CD14-positive monocyte (primary cell): ENCODE data around the gene EPHB6. TPM values are rescaled to one million over a fixed set of nuclear protein-coding genes. Genes with fewer than 3 reads are reported as not detected.

Source experiments
- DNase-seq, 3 donors: peaks; one replicate each; pipeline ENCODE4 v3.0.0-alpha.2; 2011 to 2022
- H2AFZ ChIP-seq: 2 replicates; pipeline ENCODE4 v1.6.0; 2012; ENCODE audit warnings: mild to moderate bottlenecking, low read depth, low read length, inconsistent platforms; ENCODE audit not compliant: insufficient read depth, poor library complexity, severe bottlenecking
- H3K27ac ChIP-seq, 2 donors: 1 replicate in 1 of 2; 2 replicates in 1 of 2; pipeline ENCODE4 v1.5.1; 2012 to 2013; ENCODE audit warnings: low read length in 2 of 2, control low read depth in 1 of 2, inconsistent platforms in 1 of 2, low read depth in 1 of 2, mild to moderate bottlenecking in 1 of 2
- H3K27me3 ChIP-seq, 2 donors: one replicate each; pipeline versions ENCODE4 v1.6.0 to v1.6.1; 2011 to 2013; ENCODE audit warnings: low read length in 2 of 2; ENCODE audit not compliant: control insufficient read depth in 2 of 2, insufficient read depth in 2 of 2
- H3K36me3 ChIP-seq, 2 donors: replicated peaks in 1 of 2; 1 replicate in 1 of 2; 2 replicates in 1 of 2; pipeline versions ENCODE4 v1.5.1 to v1.6.1; 2012 to 2013; ENCODE audit warnings: low read length in 2 of 2, control low read depth in 1 of 2, inconsistent platforms in 1 of 2, mild to moderate bottlenecking in 1 of 2; ENCODE audit not compliant: insufficient read depth in 2 of 2, control insufficient read depth in 1 of 2
- H3K4me1 ChIP-seq, 2 donors: 1 replicate in 1 of 2; 2 replicates in 1 of 2; pipeline versions ENCODE4 v1.5.1 to v1.6.1; 2012 to 2013; ENCODE audit warnings: low read length in 2 of 2, control low read depth in 1 of 2, inconsistent platforms in 1 of 2, mild to moderate bottlenecking in 1 of 2, moderate library complexity in 1 of 2; ENCODE audit not compliant: insufficient read depth in 2 of 2, control insufficient read depth in 1 of 2
- H3K4me2 ChIP-seq: replicated peaks from 2 replicates; pipeline ENCODE3; 2012; ENCODE audit warnings: low read length, moderate library complexity, mild to moderate bottlenecking; ENCODE audit not compliant: poor library complexity, severe bottlenecking; ENCODE audit errors: extremely low read depth
- H3K4me3 ChIP-seq, 3 experiments: fragments of 200-600 bp in 1 of 3; sonication (generic) in 1 of 3; replicated peaks in 1 of 3; 1 replicate in 2 of 3; 2 replicates in 1 of 3; pipeline ENCODE4 v1.5.1; 2011 to 2013; ENCODE audit warnings: low read length in 3 of 3, mild to moderate bottlenecking in 3 of 3, control low read depth in 2 of 3, low read depth in 2 of 3, inconsistent platforms in 1 of 3, moderate library complexity in 1 of 3
- H3K79me2 ChIP-seq: 2 replicates; pipeline ENCODE4 v1.6.0; 2012; ENCODE audit warnings: mild to moderate bottlenecking, control low read depth, inconsistent platforms, low read length, moderate library complexity; ENCODE audit not compliant: insufficient read depth
- H3K9ac ChIP-seq: 2 replicates; pipeline ENCODE4 v1.6.0; 2017; ENCODE audit warnings: low read length, mild to moderate bottlenecking; ENCODE audit not compliant: insufficient read depth, poor library complexity, severe bottlenecking
- H3K9me3 ChIP-seq, 2 donors: replicated peaks in 1 of 2; 1 replicate in 1 of 2; 2 replicates in 1 of 2; pipeline versions ENCODE4 v1.5.1 to v1.6.1; 2012 to 2013; ENCODE audit warnings: low read length in 2 of 2, control low read depth in 1 of 2; ENCODE audit not compliant: control insufficient read depth in 1 of 2, insufficient read depth in 1 of 2
- H4K20me1 ChIP-seq: 2 replicates; pipeline ENCODE4 v1.6.0; 2012; ENCODE audit warnings: mild to moderate bottlenecking, low read length, control low read depth, moderate library complexity; ENCODE audit not compliant: insufficient read depth
- H3K27ac Mint-ChIP-seq, 7 donors: one replicate each; pipeline ENCODE4 v1.8.0; 2020; ENCODE audit warnings: mild to moderate bottlenecking in 7 of 7, mixed read lengths in 7 of 7, moderate library complexity in 6 of 7, inconsistent platforms in 2 of 7
- H3K27me3 Mint-ChIP-seq, 3 donors: one replicate each; pipeline ENCODE4 v1.8.0; 2021 to 2022; ENCODE audit warnings: low read depth in 3 of 3, mild to moderate bottlenecking in 3 of 3, mixed read lengths in 3 of 3, moderate library complexity in 3 of 3, inconsistent platforms in 1 of 3
- H3K36me3 Mint-ChIP-seq, 2 donors: one replicate each; pipeline ENCODE4 v1.8.0; 2020; ENCODE audit warnings: mixed read lengths in 2 of 2, inconsistent platforms in 1 of 2, mild to moderate bottlenecking in 1 of 2
- H3K4me1 Mint-ChIP-seq: one replicate; pipeline ENCODE4 v1.8.0; 2020; ENCODE audit warnings: mild to moderate bottlenecking, mixed read lengths
- H3K4me3 Mint-ChIP-seq, 2 donors: one replicate each; pipeline ENCODE4 v1.8.0; 2020; ENCODE audit warnings: mild to moderate bottlenecking in 2 of 2, mixed read lengths in 2 of 2, moderate library complexity in 1 of 2
- H3K9me3 Mint-ChIP-seq, 7 donors: one replicate each; pipeline ENCODE4 v1.8.0; 2020 to 2022; ENCODE audit warnings: mixed read lengths in 7 of 7, mild to moderate bottlenecking in 6 of 7, moderate library complexity in 6 of 7, inconsistent platforms in 2 of 7
- CTCF ChIP-seq: fragments of 200-600 bp; IDR thresholded peaks from one replicate; pipeline ENCODE4 v1.8.0; 2022; ENCODE audit warnings: antibody characterized with exemption, mild to moderate bottlenecking
- WGBS: methylation state at CpG from one replicate; pipeline ENCODE4 v1.1.5; 2013; ENCODE audit warnings: missing lambda C conversion rate; ENCODE audit not compliant: insufficient coverage; 5-methylcytosine and 5-hydroxymethylcytosine counted together
- intact Hi-C, 2 donors: fragments of 100-400 bp; cut with micrococcal nuclease; formaldehyde crosslinking; loops; one replicate each; pipeline versions ENCODE4 v1.15.0 to v1.15.1; 2023
- polyA plus RNA-seq, 3 donors: library from polyadenylated mRNA; depleted of rRNA in 1 of 3; unstranded in 2 of 3; stranded (reverse) in 1 of 3; fragments of 300-500 nt in 2 of 3; fragments of >200 nt in 1 of 3; fragmentation: Illumina TruSeq in 2 of 3; gene quantifications; 1 replicate in 2 of 3; 2 replicates in 1 of 3; pipeline ENCODE4 v1.2.3, GENCODE V29; 2012 to 2021

The EPHB6 gene
- polyA plus RNA-seq, 3 donors: 7.9 to 18.2 (median 9.3) TPM

GRCh38 chr7:142876236-142876960 lies 21.5 kb downstream of the EPHB6 start:
- Mint-ChIP-seq H3K27ac (no peak overlapping the region), H3K27me3 (peaks cover 2 to 7% (median 3%) of the 10 kb centered on the region in 3 donors)
- H2AFZ ChIP-seq: no peak overlapping the region

More at GRCh38 chr7:142876236-142876960, 21.5 kb downstream of the EPHB6 start:
- H3K4me3 Mint-ChIP-seq: no peak overlapping the region
- Histone ChIP-seq H3K4me3 (no peak overlapping the region), H3K27me3 (no peaks in the 10 kb centered on the region), H3K4me1 (no peaks in the 10 kb centered on the region), H3K79me2 (no peaks in the 10 kb centered on the region), H3K9me3 (no peaks in the 10 kb centered on the region), H3K9ac (no peak overlapping the region), H3K27ac (no peak overlapping the region), H4K20me1 (no peaks in the 10 kb centered on the region), H3K4me2 (no peak overlapping the region), H3K36me3 (peaks cover 0 to 5% of the 10 kb centered on the region in 2 donors)
- 60% methylated on average over 1 of the region's 9 CpGs for WGBS
- TF ChIP-seq CTCF: no peak
- peaks cover 0 to 3% (median 0%) of the 10 kb centered on the region in 7 donors for H3K9me3 Mint-ChIP-seq
- H3K36me3 Mint-ChIP-seq: peaks cover 0 to 10% of the 10 kb centered on the region in 2 donors
- intact Hi-C loops: no loop called here
- no peak for DNase-seq
- H3K4me1 Mint-ChIP-seq: no peaks in the 10 kb centered on the region
